WTC11 (cell line): ENCODE data around the gene RYR1. TPM values are rescaled to one million over a fixed set of nuclear protein-coding genes. Genes with fewer than 3 reads are reported as not detected.
A peak's percentile ranks its signal among the peaks of the same experiment; 100 is the strongest.

ENCODE experiments used
- ATAC-seq: fragments of 200-7000 bp; cut with Tn5 transposase; 2 replicates; pipeline ENCODE4 v1.10.0; 2021; ENCODE audit warnings: mild to moderate bottlenecking, moderate library complexity
- CTCF ChIA-PET: fragments of 300-600 bp; sonication (Branson Sonifier 250); formaldehyde crosslinking; loops from one replicate; lab custom pipeline; 2021; ENCODE audit warnings: antibody characterized with exemption; lab: Charles Lee
- POLR2A ChIA-PET: fragments of 350-600 bp; sonication (Branson Sonifier 250); formaldehyde crosslinking; loops from one replicate; lab custom pipeline; 2021; ENCODE audit warnings: antibody characterized with exemption; lab: Charles Lee
- DNase-seq: peaks from one replicate; pipeline ENCODE4 v3.0.0; 2021; ENCODE audit warnings: low spot score
- H3K27ac Mint-ChIP-seq: 2 replicates; pipeline ENCODE4 v1.8.0; 2021; ENCODE audit warnings: mixed read lengths
- H3K27me3 Mint-ChIP-seq: 2 replicates; pipeline ENCODE4 v1.8.0; 2021; ENCODE audit warnings: low read depth, mild to moderate bottlenecking, moderate library complexity, mixed read lengths
- H3K36me3 Mint-ChIP-seq: 2 replicates; pipeline ENCODE4 v1.8.0; 2021; ENCODE audit warnings: mixed read lengths
- H3K4me1 Mint-ChIP-seq: 2 replicates; pipeline ENCODE4 v1.8.0; 2022; ENCODE audit warnings: mixed read lengths
- H3K4me3 Mint-ChIP-seq: 2 replicates; pipeline ENCODE4 v1.8.0; 2021; ENCODE audit warnings: mild to moderate bottlenecking, moderate library complexity, mixed read lengths
- H3K9me3 Mint-ChIP-seq: 2 replicates; pipeline ENCODE4 v1.8.0; 2021; ENCODE audit warnings: mixed read lengths
- AFF4 ChIP-seq: sonication (generic); formaldehyde crosslinking; IDR thresholded peaks from 2 replicates; pipeline ENCODE4 v1.8.1; 2023; ENCODE audit warnings: mild to moderate bottlenecking, missing genetic modification reagents, borderline replicate concordance
- ATF1 ChIP-seq: sonication (generic); formaldehyde crosslinking; IDR thresholded peaks from 2 replicates; pipeline ENCODE4 v1.8.1; 2023; ENCODE audit warnings: mild to moderate bottlenecking, moderate library complexity, missing genetic modification reagents
- CREM ChIP-seq: sonication (generic); formaldehyde crosslinking; IDR thresholded peaks from 2 replicates; pipeline ENCODE4 v1.8.1; 2022; ENCODE audit warnings: mild to moderate bottlenecking, missing genetic modification reagents, moderate library complexity
- E2F4 ChIP-seq: sonication (generic); formaldehyde crosslinking; IDR thresholded peaks from 2 replicates; pipeline ENCODE4 v1.8.1; 2022; ENCODE audit warnings: low read depth, mild to moderate bottlenecking, moderate library complexity, missing genetic modification reagents, borderline replicate concordance
- ELF4 ChIP-seq: sonication (generic); formaldehyde crosslinking; IDR thresholded peaks from 2 replicates; pipeline ENCODE4 v1.8.1; 2022; ENCODE audit warnings: low read depth, mild to moderate bottlenecking, moderate library complexity, missing genetic modification reagents
- EMX1 ChIP-seq: fragments of 250-450 bp; sonication (Bioruptor Pico); IDR thresholded peaks from 2 replicates; pipeline ENCODE4 v1.8.0; 2021; ENCODE audit warnings: mild to moderate bottlenecking
- ETV6 ChIP-seq: sonication (generic); formaldehyde crosslinking; IDR thresholded peaks from 2 replicates; pipeline ENCODE4 v1.8.1; 2022; ENCODE audit warnings: mild to moderate bottlenecking, missing genetic modification reagents
- FOXJ3 ChIP-seq: sonication (generic); formaldehyde crosslinking; IDR thresholded peaks from 2 replicates; pipeline ENCODE4 v1.9.0; 2021; ENCODE audit warnings: missing genetic modification reagents, mild to moderate bottlenecking, borderline replicate concordance
- FOXK1 ChIP-seq: sonication (generic); formaldehyde crosslinking; IDR thresholded peaks from 2 replicates; pipeline ENCODE4 v1.8.0; 2022; ENCODE audit warnings: mild to moderate bottlenecking, moderate library complexity, missing genetic modification reagents
- FOXP1 ChIP-seq: sonication (generic); formaldehyde crosslinking; IDR thresholded peaks from 2 replicates; pipeline ENCODE4 v1.8.0; 2022; ENCODE audit warnings: missing genetic modification reagents, mild to moderate bottlenecking, moderate library complexity, borderline replicate concordance
- HMGA2 ChIP-seq: fragments of 250-450 bp; sonication (Bioruptor Pico); IDR thresholded peaks from 2 replicates; pipeline ENCODE4 v1.4.0; 2021; ENCODE audit warnings: mild to moderate bottlenecking, moderate library complexity
- MXD4 ChIP-seq: fragments of 250-450 bp; sonication (Bioruptor Pico); IDR thresholded peaks from 2 replicates; pipeline ENCODE4 v1.8.0; 2021; ENCODE audit warnings: mild to moderate bottlenecking, moderate library complexity, borderline replicate concordance
- NFE2L1 ChIP-seq: sonication (generic); formaldehyde crosslinking; IDR thresholded peaks from 2 replicates; pipeline ENCODE4 v1.8.1; 2023; ENCODE audit warnings: missing genetic modification reagents
- NFYB ChIP-seq: sonication (generic); formaldehyde crosslinking; conservative IDR thresholded peaks from 2 replicates; pipeline ENCODE4 v1.8.0; 2022; ENCODE audit warnings: low read depth, missing genetic modification reagents
- RELA ChIP-seq: sonication (generic); formaldehyde crosslinking; IDR thresholded peaks from 2 replicates; pipeline ENCODE4 v1.8.1; 2022; ENCODE audit warnings: missing genetic modification reagents, mild to moderate bottlenecking, borderline replicate concordance
- SMAD3 ChIP-seq: sonication (generic); formaldehyde crosslinking; IDR thresholded peaks from 2 replicates; pipeline ENCODE4 v1.8.0; 2022; ENCODE audit warnings: missing genetic modification reagents, mild to moderate bottlenecking, borderline replicate concordance
- SMAD4 ChIP-seq: sonication (generic); formaldehyde crosslinking; IDR thresholded peaks from 2 replicates; pipeline ENCODE4 v1.8.0; 2022; ENCODE audit warnings: mild to moderate bottlenecking, missing genetic modification reagents
- SOX15 ChIP-seq: fragments of 250-450 bp; sonication (Bioruptor Pico); IDR thresholded peaks from 2 replicates; pipeline ENCODE4 v1.9.0; 2021; ENCODE audit warnings: mild to moderate bottlenecking
- ZNF263 ChIP-seq: sonication (generic); formaldehyde crosslinking; IDR thresholded peaks from 2 replicates; pipeline ENCODE4 v1.8.1; 2022; ENCODE audit warnings: low read depth, mild to moderate bottlenecking, moderate library complexity, missing genetic modification reagents
- ZNF281 ChIP-seq: sonication (generic); formaldehyde crosslinking; IDR thresholded peaks from 2 replicates; pipeline ENCODE4 v1.8.0; 2023; ENCODE audit warnings: mild to moderate bottlenecking, missing genetic modification reagents
- ZNF396 ChIP-seq: fragments of 250-450 bp; sonication (Bioruptor Pico); IDR thresholded peaks from 2 replicates; pipeline ENCODE4 v1.8.0; 2021; ENCODE audit warnings: mild to moderate bottlenecking, moderate library complexity, borderline replicate concordance
- ZNF416 ChIP-seq: fragments of 250-450 bp; sonication (Bioruptor Pico); IDR thresholded peaks from 2 replicates; pipeline ENCODE4 v1.9.0; 2021; ENCODE audit warnings: mild to moderate bottlenecking, inconsistent platforms
- total RNA-seq: library from RNA; stranded (reverse); gene quantifications from 3 replicates; pipeline ENCODE4 v1.2.3, GENCODE V29; 2021

The RYR1 gene
- total RNA-seq, 1 experiment from 2014 or later, result 24.2 TPM

- no peak overlapping the region for H3K4me3 Mint-ChIP-seq
- H3K27me3 Mint-ChIP-seq, result no peaks in the 10 kb centered on the region
- H3K27ac Mint-ChIP-seq, result no peak overlapping the region
- no peak for TF ChIP-seq ETV6 (CRISPR knock-in tag)
- POLR2A ChIA-PET, result interaction anchor here (0.7 to 0.8 kb wide), 2 partner anchors 13 to 155 kb away, joined by 4 to 6 read pairs; no protein-coding TSS in a partner anchor
- DNase-seq (no peak), ATAC-seq (no peak)
- H3K36me3 Mint-ChIP-seq, result peaks cover 8% of the 10 kb centered on the region
- no peaks in the 10 kb centered on the region for H3K9me3 Mint-ChIP-seq
- no peaks in the 10 kb centered on the region for H3K4me1 Mint-ChIP-seq
- CTCF ChIA-PET, result interaction anchor here (1.2 kb wide), 1 partner anchor 411 kb away, joined by 4 read pairs; the partner anchor contains the start of genes MRPS12 and SARS2
These were observed 86.5 kb downstream of the RYR1 start for GRCh38 chr19:38519988-38520387.

- ATAC-seq (no peak), DNase-seq (no peak)
- H3K4me3 Mint-ChIP-seq, result no peak overlapping the region
- ChIA-PET CTCF (no interaction called here), POLR2A (no interaction called here)
- peaks cover 8% of the 10 kb centered on the region for H3K36me3 Mint-ChIP-seq
- no peaks in the 10 kb centered on the region for H3K27me3 Mint-ChIP-seq
- H3K4me1 Mint-ChIP-seq, result no peaks in the 10 kb centered on the region
- no peak overlapping the region for H3K27ac Mint-ChIP-seq
- no peaks in the 10 kb centered on the region for H3K9me3 Mint-ChIP-seq
- no peak for TF ChIP-seq AFF4 (CRISPR knock-in tag)
- no peak for TF ChIP-seq CREM
- TF ChIP-seq E2F4 (CRISPR knock-in tag), result no peak
- TF ChIP-seq ELF4 (CRISPR knock-in tag), result no peak
- TF ChIP-seq ZNF416 (CRISPR knock-in tag), result no peak
- no peak for TF ChIP-seq SMAD3 (CRISPR knock-in tag)
- no peak for TF ChIP-seq HMGA2 (CRISPR knock-in tag)
- TF ChIP-seq NFYB (CRISPR knock-in tag), result no peak
- no peak for TF ChIP-seq ZNF396
- no peak for TF ChIP-seq MXD4 (CRISPR knock-in tag)
- TF ChIP-seq ETV6 (CRISPR knock-in tag), result no peak
- no peak for TF ChIP-seq RELA (CRISPR knock-in tag)
- TF ChIP-seq SOX15 (CRISPR knock-in tag), result no peak
- no peak for TF ChIP-seq FOXJ3 (CRISPR knock-in tag)
- TF ChIP-seq NFE2L1 (CRISPR knock-in tag), result no peak
- no peak for TF ChIP-seq ATF1 (CRISPR knock-in tag)
- TF ChIP-seq, all 79 proteins: peak for 0
These were observed 89.4 kb downstream of the RYR1 start for GRCh38 chr19:38522915-38523314.

- ChIA-PET POLR2A (interaction anchor here (0.6 kb wide), 1 partner anchor 17 kb away, joined by 4 read pairs; no protein-coding TSS in a partner anchor), CTCF (interaction anchor here (0.7 kb wide), 1 partner anchor 201 kb away, joined by 3 read pairs; no protein-coding TSS in a partner anchor)
- Mint-ChIP-seq H3K9me3 (no peaks in the 10 kb centered on the region), H3K36me3 (peaks cover 8% of the 10 kb centered on the region), H3K4me1 (0 out of 2 replicates have a peak, but pooled peaks cover 2% of the 10 kb centered on the region), H3K27ac (no peak overlapping the region), H3K4me3 (no peak overlapping the region), H3K27me3 (no peaks in the 10 kb centered on the region)
- TF ChIP-seq SOX15 (CRISPR knock-in tag) (no peak), EMX1 (CRISPR knock-in tag) (no peak), ZNF263 (CRISPR knock-in tag) (peak; percentile 80), FOXK1 (no peak), HMGA2 (CRISPR knock-in tag) (no peak), ZNF281 (no peak), FOXP1 (CRISPR knock-in tag) (no peak), SMAD4 (no peak)
- no peak for DNase-seq
- no peak for ATAC-seq
These were observed 89.8 kb downstream of the RYR1 start for GRCh38 chr19:38523319-38523718.
